Endometrial microvascular endothelial cells (primary cell): ENCODE measurements around the gene TM9SF4. TPM values are rescaled to one million over a fixed set of nuclear protein-coding genes. Genes with fewer than 3 reads are reported as not detected.
"Not testable (repeated sequence)": the region's sequence is repeated elsewhere in the genome, so short reads cannot be mapped to it uniquely, and the experiment has no call there.

Experiments used
- in situ Hi-C: cut with HindIII; loops from 2 replicates; pipeline ENCODE4 v1.10.0; 2017; ENCODE audit warnings: low sequenced_read_pairs, low pct_unique_long_range_greater_than_20kb; ENCODE audit errors: inconsistent ontology term
- total RNA-seq: library from RNA; depleted of rRNA; stranded (reverse); fragments of >200 nt; gene quantifications from one replicate; pipeline ENCODE4 v1.2.3, GENCODE V29; 2015; ENCODE audit errors: inconsistent ontology term

TM9SF4 gene
- total RNA-seq, 1 donor from 2014 or later: 48.2 TPM

DNA sequence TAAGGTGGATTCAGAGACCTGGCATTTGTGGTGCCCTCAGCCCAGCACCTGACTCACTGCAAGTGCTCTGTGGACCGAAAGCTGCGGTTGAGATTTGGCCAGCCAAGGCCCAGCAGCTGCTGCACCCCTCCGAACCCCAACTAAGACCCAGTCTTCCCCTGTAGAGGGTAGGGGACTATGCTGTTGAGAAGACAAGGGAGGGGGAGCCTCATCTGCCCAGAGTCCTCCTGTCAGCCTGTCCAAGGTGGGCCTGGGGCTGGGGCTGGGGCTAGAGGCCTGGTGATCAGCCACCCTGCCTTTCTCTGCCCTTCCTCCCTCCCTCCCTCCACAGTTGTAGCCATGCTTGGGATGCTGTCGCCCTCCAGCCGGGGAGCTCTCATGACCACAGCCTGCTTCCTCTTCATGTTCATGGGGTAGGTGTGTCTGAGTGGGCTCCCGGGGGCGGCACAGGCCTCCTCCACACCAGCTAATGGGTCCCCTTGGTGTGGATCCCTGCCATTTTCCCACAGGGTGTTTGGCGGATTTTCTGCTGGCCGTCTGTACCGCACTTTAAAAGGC is 40.9 kb downstream of the TM9SF4 start:
- in situ Hi-C loops: no loop called here

DNA sequence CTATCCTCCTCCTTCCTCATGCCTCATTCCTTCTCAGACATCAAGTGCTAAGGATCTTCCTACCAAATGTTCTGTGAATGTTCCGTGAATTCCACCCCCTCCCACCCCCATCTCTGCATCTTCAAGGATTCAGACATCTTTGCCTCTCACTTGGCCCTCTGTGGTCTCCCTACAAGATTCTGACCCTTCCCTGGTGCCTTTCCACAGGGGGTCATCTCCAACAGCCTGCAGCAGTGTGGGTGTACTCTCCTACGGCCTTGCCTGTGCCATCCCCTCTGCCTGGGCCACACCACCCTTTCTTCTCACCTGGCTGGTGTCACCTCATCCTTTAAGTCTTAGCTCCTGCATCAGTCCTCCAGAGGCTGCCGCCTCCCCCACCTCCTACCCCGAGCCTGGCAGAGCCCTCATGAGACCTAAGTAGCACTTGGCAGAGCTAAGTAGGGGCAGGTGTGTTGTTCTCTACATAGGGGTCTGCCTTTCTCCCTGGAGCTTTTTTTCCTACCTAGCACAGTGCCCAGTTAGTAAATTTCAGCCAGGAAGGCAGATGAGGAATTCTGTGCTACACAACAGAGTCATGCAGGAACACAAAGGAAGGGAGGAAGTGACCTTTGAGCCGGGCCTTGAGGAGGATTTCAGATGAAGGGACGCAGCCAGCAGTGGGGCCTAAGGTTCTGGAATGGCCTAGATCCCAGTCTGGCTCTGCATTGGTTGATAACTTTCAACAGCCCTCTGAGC is 43.1 kb downstream of the TM9SF4 start:
- in situ Hi-C loops: no loop called here

DNA sequence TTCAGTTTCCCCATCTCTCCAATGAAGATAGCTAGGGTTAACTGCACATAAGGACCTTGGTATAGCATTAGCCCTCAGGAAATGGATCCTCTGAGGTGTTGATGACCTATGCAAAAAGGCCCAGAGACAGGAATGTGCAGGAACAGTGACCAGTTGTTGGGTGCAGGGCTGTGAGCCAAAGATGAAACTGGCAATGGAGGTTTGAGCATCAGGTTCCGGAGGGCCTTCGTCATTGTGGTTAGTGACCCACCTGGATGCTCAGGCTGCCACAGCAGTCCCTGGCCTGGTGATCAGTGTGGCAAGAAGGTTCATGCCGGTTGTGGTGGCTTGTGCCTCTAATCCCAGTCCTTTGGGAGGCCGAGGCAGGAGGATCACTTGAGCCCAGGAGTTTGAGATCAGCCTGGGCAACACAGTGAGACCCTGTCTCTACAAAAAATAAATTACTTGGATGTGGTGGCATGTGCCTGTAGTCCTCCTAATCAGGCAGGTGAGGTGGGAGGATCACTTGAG is 43.7 kb downstream of the TM9SF4 start:
- in situ Hi-C loops: no loop called here

DNA sequence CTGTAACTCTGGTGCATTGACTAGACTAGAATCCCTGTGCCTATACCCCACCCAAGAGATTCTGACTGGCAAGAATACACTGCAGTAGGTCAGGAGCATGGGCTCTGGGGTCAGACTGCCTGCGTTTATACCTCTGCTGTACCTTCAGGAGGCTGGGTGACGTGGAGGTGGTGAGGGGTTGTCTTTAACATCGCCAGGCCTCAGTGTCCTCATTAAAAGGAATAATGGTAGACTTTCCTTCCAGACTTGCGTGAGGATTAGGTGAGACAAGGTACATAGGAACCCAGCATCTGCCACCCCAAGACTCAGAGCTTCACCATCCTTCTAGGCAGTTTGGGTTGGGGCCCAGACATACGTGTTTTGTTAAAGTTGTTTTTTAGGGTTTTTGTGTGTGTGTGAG is 44.3 kb downstream of the TM9SF4 start:
- in situ Hi-C loops: no loop called here

DNA sequence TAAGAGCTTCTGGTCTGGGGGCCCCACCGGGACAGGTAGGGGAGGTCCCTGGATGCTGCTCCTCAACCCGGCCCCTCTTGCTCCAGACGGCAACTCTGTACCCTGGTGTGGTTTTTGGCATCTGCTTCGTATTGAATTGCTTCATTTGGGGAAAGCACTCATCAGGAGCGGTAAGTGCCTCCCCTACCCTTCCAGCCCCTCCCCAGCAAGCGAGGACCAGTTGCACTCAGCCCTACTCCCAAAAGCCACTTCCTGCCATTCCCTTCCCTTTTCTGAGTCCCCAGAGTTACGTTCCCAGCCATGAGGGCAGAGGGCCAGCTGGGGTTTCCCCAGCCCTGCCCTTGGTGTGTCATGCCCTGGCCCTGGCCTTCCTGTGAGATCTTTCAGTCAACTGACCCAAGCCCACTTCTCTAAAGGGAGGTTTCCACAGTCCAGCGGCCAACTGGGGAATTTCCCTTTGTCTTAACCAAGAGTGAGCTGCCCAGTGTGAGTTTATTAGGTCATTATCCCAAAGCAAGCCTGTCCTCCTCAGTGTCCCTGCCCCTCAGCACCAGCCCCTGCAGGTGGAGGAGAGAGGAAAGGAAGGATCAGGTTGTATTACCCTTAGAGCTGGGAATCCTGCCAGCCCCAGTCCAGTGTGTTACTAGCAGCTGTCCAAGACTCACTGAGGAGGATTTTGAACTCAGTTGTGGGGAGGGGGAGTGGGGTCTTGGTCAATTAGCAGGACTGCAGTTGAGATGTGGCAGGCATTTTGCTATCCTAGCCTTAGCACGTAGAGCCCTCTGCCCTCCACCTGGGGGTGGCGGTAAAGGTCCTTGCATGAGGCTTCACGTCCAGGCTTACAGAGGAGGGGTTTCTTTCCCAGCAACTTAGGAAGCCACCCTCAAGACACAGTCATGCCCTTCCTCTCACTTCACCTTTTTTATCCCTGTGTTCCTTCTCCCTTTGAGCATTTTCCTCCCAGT is 45.8 kb downstream of the TM9SF4 start:
- in situ Hi-C loops: no loop called here

DNA sequence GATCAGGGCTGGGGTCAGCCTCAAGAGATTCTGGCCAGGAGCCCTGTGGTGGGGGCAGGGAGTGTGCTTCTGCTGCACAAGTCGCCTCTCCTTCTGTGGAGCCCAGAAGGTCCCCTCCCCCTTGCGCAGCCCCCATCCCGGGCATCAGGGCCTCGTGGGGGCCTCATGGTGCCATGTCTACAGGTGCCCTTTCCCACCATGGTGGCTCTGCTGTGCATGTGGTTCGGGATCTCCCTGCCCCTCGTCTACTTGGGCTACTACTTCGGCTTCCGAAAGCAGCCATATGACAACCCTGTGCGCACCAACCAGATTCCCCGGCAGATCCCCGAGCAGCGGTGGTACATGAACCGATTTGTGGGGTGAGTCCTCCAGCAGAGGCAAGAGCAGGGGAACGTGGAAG is 48.1 kb downstream of the TM9SF4 start:
- in situ Hi-C loops: no loop called here

DNA sequence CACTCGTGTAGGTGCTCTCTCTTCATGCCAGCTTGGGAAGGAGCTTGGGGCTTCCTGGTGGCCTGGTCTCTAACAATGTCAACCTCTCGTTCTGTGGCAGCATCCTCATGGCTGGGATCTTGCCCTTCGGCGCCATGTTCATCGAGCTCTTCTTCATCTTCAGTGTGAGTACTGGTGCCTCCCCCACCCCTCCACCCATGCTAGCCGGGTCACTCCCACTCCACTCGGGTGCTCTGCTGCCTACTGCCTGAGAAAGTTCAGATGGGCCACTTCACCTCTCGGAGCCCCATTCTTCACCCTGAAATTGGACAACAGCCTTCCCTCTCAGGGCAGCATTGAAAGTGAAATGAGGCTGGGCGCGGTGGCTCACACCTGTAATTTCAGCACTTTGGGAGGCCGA is 48.8 kb downstream of the TM9SF4 start:
- in situ Hi-C loops: no loop called here

DNA sequence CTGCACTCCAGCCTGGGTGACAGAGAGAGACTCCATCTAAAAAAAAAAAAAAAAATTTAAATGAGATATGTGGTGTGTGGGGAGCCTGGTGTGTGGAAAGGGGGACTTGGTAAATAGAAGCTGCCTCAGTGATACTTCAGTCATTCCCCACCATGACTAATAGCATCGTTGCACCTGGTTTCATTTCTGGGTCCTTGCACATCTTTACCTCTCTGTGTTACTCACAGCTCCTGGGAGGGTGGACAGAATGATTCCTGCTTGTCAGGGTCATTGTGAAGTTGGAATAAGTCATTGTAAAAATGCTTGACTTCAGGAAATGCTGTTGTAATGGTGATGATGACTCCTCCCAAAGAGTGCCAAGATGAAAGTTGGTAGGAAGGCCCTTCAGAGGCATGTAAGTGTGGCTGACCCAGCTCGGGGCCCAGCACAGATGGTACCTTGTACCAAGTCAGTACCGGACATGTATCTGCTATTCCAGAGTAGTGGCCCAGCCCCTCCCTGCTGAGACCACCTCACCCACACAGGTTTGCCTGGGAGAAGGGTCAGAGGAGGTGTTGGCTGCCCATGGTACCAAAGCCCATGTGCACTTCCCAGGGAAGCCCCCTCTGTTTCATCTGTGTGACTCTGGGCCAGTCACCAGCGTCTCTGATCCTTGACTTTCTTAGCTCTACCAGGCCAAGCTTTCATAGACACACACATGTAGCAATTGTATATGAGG is 49.6 kb downstream of the TM9SF4 start:
- in situ Hi-C loops: no loop called here

DNA sequence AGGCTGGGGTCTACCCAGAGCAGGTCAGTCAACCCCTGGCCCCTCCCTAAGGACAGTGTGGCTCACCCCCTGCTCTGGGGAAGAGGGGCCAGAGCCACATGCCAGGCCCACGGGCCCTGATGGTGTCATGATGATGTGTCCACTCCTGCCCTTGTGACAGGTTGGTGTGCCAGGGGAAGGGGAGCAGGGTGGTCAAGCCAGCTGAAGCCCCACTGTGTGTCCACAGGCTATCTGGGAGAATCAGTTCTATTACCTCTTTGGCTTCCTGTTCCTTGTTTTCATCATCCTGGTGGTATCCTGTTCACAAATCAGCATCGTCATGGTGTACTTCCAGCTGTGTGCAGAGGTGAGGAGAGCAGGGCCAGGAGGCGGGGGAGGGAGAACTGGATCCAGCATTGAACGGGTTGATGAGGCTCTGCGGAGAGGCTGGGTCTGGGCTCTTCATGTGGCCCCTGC is 50.3 kb downstream of the TM9SF4 start:
- in situ Hi-C loops: no loop called here

DNA sequence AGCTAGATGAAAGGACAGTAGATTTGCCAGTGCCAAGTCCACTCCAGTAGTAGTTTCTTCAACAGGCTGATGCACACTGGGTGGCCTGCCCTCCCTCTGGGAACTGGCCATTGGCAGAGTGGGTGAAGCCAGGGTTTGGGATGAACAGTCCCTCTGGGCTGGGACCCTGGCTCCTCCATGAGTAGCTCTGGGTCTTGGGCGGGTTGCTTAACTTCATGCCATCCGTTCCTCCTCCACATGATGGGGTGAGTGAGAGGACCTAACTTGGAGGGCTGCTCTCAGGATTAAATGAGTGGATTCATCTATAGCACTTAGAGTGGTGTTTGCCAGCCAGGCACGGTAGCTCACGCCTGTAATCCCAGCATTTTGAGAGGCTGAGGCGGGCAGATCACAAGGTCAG is 50.8 kb downstream of the TM9SF4 start:
- in situ Hi-C loops: no loop called here

DNA sequence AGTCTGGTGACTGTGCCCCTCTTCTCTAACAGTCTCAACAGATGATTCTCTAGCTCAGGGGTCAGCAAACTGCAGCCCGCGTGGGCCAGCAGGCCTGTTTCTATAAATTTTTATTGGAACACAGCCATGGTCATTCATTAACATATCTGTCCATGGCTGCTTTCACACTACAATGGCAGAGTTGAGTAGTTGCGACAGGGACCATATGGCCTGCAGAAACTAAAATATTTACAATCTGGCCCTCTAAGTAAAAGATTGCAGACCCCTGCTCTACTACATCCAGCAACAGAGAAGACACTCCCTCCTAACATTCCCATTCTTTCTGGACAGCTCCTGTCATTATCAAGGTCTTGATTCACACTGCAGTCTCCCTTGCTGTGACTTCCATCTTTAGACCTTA is 52.8 kb downstream of the TM9SF4 start:
- in situ Hi-C loops: no loop called here

DNA sequence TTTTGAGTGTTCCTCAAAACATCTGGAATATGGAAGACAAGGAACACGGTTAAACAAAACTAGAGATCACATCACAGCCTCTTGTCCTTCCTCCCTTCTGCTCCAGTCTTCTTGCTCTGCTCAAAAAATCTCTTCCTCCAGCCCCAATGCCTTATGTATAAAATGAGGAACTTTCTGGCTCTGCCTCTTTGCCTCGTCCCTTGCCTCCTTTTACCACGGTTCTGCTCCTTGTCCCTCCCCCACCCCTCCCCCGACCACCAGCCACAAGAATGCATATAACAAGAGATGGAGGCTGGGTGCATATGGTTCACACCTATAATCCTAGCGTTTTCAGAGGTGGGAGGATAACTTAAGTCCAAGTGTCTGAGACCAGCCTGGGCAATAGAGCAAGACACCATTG is 54.4 kb downstream of the TM9SF4 start:
- in situ Hi-C loops: no loop called here

DNA sequence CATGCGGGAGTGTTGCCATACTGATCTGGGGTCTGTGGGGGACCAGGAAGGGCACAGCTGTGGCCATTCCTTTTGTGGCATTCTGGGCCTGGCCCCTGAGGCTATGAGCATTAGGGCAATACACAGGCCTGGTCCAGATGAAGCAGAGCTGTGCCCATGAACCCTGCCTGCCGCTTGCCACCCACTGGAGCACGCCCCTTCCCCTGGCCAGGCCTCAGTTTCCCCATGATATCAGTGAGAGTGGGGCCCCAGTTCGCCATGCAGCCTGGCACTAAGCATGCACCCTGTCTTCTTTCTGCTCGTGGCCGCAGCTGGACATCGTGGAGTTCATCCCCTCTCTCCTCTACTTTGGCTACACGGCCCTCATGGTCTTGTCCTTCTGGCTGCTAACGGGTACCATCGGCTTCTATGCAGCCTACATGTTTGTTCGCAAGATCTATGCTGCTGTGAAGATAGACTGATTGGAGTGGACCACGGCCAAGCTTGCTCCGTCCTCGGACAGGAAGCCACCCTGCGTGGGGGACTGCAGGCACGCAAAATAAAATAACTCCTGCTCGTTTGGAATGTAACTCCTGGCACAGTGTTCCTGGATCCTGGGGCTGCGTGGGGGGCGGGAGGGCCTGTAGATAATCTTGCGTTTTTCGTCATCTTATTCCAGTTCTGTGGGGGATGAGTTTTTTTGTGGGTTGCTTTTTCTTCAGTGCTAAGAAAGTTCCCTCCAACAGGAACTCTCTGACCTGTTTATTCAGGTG is 55.6 kb downstream of the TM9SF4 start:
- in situ Hi-C loops: no loop called here

DNA sequence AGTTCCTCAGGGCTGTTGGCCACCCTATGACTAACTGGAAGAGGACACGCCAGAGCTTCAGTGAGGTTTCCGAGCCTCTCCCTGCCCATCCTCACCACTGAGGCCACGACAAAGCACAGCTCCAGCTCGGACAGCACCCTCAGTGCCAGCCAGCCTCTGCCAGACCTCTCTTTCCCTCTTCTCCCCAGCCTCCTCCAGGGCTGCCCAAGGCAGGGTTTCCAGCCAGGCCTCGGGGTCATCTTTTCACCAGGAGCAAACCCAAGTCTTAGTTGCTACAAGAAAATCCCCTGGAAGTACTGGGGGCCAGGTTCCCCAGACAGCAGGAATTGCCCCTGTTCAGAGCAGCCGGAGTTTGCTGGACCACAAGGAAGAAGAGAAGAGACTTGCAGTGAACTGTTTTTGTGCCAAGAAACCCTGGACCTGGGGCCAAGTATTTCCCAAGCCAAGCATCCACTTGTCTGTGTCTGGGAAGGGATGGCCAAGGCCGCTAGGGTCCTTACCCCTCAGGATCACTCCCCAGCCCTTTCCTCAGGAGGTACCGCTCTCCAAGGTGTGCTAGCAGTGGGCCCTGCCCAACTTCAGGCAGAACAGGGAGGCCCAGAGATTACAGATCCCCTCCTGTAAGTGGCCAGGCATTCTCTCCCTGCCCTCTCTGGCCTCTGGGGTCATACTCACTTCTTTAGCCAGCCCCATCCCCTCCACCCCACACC is 56.5 kb downstream of the TM9SF4 start:
- in situ Hi-C loops: no loop called here

DNA sequence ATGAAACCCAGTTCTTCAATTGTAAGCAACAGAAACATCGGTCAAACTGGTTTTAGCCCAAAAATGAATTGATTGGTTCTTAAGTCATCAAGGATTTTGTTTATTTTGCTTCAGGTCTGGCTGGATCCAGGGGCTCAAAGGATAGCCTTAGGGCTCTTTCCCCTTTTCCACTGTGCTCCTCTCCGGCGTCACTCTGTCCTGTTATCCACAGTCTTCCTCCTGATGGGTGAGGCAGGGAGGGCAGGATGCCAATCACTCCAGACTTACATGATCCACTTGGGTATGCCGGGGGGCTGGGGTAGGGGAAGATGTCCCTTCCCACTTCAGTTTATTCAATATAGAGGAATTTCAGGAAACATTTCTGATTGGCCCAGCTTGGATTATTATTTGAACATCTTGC is 58.0 kb downstream of the TM9SF4 start:
- in situ Hi-C loops: no loop called here

DNA sequence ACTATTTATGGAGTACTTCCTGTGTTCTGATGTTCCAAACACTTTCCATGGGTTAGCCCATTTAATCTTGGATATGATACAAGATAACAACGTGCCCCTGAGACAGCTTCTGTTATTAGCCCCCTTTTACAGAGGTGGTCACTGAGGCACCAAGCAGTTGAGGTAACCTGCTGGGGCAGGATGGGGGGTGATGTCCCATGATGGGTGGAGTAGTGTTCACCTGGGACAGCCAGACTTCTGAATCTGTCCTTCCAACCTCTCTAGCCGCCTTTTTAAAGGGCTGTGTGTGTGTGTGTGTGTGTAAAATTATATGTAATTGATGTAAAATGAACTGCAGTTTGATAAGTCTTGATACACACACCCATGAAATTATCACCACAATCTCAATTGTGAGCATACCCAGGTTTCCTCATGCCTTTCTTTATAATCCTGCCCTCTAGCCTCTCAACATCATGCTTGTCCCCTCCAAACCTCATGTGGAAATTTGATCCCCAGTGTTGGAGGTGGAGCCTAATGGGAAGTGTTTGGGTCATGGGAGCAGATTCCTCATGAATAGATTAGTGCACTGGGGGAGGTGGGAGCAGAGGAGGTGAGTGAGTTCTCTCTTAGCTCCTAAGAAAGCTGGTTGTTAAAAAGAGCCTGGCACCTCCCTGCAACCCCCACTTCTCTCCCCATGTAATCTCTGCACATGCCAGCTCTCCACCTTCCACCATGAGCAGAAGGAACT is 58.8 kb downstream of the TM9SF4 start:
- in situ Hi-C loops: no loop called here

DNA sequence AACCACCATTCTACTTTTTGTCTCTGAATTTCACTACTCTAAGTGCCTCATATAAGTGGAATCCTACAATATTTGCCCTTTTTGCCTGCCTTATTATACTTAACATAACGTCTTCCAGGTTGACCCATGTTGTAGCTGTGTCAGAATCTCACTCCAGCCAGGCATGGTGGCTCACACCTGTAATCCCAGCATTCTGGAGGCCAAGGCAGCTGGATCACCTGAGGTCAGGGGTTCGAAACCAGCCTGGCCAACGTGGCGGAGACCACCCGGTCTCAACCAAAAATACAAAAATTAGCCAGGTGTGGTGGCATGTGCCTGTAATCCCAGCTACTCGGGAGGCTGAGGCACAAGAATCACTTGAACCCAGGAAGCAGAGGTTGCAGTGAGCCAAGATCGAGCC is 68.2 kb downstream of the TM9SF4 start:
- in situ Hi-C loops: not testable (repeated sequence)
